Esophagus mucosa (tissue), 1 donor: ENCODE data around the gene GPSM1. TPM values are rescaled to one million over a fixed set of nuclear protein-coding genes. Genes with fewer than 3 reads are reported as not detected.
A peak's percentile ranks its signal among the peaks of the same experiment; 100 is the strongest.

ENCODE experiments used
- ATAC-seq: fragments of 200-7000 bp; cut with Tn5 transposase; one replicate; pipeline ENCODE4 v1.9.1; 2020
- total RNA-seq: library from RNA; stranded (reverse); gene quantifications from one replicate; pipeline ENCODE4 v1.2.4, GENCODE V29; 2023
- donor health status: DM: yes; HTN: yes; CAD: no.

The GPSM1 gene, protein sequence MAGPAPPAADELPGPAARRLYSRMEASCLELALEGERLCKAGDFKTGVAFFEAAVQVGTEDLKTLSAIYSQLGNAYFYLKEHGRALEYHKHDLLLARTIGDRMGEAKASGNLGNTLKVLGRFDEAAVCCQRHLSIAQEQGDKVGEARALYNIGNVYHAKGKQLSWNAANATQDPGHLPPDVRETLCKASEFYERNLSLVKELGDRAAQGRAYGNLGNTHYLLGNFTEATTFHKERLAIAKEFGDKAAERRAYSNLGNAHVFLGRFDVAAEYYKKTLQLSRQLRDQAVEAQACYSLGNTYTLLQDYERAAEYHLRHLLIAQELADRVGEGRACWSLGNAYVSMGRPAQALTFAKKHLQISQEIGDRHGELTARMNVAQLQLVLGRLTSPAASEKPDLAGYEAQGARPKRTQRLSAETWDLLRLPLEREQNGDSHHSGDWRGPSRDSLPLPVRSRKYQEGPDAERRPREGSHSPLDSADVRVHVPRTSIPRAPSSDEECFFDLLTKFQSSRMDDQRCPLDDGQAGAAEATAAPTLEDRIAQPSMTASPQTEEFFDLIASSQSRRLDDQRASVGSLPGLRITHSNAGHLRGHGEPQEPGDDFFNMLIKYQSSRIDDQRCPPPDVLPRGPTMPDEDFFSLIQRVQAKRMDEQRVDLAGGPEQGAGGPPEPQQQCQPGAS
- 1.2 TPM for total RNA-seq

DNA sequence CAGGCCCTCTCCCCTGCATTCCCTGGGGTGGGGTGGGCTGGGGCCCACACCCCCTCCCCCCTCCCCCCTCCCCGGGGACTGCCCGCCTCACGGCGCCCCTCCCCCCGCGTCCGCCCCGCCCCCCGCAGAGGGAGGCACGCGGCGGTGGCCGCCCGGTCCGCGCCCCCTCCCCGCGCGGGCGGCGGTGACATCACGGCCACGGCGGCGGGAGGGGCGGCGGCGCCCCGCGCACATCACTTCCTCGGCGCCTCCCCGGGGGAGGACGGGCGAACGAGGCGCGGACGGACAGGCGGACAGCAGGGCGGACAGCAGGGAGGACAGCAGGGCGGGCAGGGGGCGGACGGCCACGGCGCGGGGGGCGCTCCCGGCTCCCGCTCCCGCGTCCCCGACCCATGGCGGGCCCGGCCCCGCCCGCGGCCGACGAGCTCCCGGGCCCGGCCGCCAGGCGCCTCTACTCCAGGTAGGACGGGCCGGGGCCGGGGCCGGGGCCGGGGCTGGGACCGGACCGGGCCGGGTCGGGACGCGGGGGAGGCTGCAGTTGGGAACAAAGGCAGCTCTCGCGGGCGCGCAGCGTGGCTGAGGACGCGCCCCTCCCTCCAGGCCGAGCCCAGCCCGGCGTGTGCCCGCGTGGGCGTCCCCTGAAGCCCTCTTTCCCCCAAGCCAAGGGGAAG, at the start of gene GPSM1:
TSS of gene GPSM1 (plus strand) at position 236 of the 671 bp plus-strand sequence. CDS start at position 393, 157 bp downstream.
- peak; percentile 9 for ATAC-seq

DNA sequence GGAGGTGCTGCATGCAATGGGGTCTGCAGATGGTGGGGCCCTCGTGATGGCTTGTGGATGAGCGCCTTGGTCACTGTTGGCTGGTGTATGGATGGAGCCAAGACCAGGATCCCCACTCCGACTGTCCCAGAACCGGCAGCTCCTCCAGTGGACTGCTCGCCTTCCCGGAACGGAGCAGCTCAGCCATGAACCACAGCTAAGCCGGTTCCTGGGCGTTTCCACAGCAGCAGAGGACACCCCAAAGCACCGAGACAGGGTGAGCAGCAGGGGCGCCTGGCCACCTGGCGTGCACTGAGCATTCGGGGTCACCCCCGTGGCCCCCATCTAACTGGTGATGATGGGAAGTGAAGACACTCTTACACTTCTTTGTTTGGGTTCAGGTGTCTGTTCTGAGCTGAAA, 49.6 kb upstream of the GPSM1 start:
- no peak for ATAC-seq

DNA sequence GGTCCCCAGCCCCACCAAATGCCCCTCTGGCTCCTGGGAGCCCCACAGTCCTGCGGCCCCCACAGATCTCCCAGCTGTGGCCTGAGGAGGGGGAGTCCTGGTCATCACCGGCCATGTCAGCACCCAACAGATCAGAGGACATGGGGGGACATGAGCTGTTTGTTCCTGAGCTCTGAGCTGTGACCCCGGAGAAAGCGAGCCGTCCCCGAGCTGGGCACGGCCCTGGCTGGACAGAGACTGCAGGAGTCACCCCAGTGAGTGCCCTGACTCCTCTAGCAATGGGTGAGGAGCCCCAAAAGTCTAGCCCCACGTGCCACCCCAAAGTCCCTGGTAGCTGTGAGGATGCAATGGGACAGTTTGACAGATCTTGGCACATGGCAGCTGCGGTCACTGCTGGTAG, 49.1 kb upstream of the GPSM1 start:
- ATAC-seq: no peak

DNA sequence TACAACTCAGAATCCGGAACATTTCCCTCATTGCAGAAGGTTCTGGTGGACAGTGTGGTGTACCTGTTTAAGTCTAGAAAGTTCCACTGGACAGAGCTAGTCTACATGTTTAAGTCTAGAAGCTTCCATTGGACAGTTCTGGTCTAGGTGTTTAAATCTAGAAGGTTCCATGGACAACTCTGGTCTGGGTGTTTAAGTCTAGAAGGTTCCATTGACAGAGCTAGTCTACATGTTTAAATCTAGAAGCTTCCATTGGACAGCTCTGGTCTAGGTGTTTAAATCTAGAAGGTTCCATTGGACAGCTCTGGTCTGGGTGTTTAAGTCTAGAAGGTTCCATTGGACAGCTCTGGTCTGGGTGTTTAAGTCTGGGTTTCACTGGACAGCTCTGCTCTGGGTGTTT, 48.4 kb upstream of the GPSM1 start:
- ATAC-seq: no peak

DNA sequence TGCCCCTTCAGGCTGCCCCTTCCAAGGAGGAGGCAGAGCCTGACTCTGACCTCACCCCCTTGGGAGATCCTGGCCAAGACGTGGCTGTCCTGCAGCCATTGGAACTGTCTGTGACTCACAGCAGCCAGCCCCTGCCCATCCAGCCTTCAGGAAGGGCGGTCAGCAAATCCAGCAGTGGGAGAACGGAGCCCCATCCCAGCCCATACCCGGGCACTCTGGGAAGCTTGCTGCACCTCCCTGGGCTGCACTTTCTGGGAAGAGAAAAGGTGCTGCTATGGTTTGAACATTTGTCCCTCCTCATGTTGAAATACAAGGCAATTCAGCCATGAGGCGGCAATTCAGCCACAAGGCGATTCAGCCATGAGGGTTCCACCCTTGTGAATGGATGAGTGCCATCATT, 47.9 kb upstream of the GPSM1 start:
- no peak for ATAC-seq

DNA sequence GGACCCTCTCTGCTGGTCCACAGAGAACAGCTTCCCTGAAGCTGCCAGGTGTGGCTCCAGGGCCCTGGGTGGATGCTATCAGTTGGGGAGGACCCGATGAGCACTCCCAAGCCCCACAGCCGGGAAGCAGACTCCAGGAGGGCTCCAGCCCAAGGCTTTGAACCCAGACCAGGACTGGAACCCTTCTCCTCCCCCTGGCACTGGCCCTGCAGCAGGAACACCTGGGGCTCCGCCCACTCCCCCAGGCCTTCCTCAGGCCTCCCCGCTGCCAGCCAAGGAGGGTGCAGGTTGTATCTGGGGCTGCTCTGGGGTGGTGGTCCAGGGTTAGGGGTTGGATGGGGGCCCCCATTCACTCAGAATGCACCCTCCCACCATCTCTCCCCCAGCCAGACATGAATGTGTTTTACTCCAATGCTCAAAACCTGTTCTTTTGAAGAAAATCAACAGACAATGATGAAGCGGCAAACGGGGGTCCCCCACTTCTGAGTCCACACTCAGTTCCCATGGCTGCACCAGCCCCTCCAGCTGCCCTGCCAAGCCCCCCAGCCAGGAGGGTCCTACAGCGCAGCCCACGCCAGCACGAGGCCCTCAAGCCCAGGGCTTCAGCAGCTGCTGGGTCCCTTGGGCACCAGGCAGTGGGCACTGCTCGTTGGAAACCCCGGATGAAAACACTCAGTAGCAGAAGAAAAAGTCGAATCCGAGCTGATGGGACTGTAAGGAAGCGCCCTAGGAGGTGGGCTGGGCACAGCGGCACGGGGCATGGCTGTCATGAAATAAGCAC, 46.6 kb upstream of the GPSM1 start:
- no peak for ATAC-seq

DNA sequence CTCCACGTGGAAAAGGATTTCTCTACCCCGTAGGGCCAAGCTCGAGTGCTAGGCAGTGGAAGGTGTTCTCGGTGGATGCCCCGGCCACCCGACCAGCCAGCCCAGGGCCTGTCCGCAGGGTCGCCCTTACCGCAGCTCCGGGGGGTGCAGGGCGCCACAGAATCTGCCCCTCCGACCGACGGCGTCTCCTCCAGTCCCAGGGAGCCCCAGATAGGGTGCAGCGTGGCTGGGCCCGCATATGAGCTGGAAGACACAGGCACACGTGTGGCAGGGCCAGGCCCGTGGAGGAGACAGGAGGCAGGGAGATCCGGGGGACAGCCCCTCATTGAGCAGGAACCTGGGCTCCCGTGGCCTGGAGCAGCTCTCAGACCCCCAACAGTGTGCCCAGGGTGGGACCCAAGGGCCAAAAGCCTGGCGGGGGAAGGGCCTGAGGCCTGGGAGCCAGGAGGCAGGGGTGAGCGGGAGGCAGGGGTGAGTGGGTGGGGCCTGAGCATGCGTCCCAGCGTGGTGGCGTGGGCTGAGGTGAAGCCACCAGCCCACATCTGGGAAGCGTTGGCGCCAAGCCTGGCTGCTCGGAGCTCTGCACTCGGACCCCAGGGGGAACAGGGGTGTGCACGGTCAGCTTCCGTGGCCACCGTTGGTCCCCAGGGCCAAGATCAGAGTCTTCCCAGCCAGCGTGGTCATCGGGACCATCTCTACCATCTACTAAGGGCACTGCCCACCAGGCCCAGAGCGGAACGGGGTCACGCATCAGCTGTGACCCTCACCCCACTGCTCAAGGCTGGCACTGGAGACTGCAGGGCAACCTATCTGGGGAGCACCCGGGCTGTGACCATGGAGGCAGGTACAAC, 45.7 kb upstream of the GPSM1 start:
- ATAC-seq: no peak

DNA sequence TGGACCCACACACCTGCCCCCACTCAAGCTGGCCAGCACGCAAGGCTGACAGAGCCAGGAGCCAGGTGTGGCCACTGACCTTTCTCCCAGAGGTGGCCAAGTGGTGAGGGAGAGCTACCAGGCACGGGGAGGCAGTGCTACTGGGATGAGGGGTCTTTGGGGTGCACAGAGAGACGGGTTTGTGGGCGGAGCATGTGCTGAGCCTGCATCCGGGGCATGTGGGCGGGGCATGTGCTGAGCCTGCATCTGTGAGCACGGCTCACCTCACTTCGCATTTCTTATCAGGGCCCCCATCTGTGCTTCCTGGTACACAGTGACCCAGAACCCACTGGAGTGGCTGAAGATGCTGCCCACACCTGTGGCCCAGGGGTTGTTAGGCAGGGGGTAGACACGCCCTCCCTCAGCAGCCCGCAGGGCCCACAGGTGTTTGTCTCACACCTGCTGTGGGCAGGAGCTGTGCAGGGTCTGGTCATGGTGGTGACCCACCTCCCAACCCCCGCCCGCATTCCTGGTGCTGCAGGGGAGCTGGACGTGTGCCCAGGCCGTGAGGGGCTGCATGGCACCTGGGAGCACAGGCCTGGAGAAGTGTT, 45.0 kb upstream of the GPSM1 start:
- no peak for ATAC-seq

DNA sequence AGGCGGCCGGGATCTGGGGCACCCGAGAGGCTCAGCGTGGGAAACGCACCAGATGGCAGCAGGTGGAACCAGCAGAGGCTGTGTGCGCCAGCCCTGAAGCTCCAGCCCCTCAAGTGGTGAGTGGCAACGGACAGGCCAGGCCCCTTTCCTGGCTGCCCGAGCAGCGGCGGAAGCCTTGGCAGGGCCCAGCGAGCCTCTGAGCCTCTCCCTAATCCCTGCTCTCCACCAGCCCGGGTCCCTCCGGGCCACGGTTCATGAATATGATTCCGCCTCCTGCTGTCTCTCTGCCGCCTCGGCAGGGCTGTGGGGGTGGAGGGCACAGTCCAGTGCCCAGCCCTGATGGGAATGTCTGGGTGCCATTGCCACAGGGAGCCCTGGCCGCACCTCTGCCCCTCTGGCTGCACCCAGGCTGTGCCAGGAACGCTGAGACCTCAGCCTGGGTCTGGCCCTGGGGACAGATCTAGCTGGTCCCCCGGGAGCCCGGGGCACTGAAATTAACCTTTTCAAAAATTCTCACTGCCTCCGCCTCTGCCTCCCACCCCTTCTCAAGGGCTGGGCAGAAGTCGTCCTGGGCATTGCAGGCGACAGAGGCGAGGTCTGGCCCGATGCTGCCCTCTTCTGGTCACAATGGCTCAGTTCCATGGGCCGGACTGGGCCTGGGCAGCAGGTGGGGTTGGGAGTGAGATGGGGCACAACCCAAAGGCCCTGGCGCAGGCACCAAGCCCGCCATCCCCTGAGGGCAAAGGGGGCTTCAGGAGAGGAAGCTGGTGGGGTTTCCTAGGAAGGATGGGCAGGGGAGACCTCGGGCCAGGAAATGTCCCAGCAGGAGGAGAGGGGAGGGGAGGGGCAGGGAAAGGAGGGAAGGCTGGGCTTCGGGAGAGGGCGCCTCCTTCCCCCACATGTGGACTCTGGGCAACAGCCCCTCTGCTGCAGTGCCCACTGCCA, 43.8 kb upstream of the GPSM1 start:
- peak; percentile 81 for ATAC-seq

DNA sequence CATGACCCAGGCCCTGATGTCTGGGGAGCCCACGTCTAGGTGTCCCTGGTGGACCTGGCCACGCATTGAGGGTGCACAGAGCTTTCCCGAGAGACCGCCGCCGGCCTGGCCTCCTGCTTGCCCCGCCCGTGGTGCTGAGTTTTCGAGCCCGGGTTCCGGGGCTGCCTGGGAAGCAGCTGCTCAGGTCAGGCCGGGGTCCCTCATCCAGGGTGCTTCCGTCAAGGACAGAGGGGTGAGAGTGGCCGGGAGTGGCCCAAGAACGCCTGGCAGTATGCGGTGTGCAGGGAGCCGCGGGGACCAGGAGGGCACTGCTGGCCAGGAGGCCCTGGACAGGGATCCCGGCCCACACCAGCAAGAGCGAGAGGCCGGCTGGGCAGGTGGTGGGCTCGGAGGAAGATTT, 43.0 kb upstream of the GPSM1 start:
- no peak for ATAC-seq

DNA sequence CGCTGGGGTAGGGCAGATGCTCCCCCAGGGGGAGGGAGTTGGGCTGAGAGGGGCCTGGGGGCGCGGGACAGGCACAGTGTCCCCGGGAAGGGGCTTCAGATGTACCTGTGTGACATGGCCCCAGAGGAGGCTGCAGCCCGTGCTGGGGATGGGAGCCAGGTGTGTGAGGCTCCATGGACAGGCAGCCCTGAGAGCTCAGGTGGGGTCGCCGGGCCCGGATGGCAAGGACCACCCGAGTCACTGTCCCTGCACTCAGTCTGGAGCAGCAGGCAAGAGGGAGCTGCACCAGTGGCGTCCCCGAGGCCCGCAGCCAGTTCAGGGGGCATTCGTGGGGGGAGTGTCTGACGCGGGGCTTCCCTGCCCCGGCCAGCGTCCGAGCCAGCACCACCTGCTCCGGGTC, 42.4 kb upstream of the GPSM1 start:
- ATAC-seq: no peak

DNA sequence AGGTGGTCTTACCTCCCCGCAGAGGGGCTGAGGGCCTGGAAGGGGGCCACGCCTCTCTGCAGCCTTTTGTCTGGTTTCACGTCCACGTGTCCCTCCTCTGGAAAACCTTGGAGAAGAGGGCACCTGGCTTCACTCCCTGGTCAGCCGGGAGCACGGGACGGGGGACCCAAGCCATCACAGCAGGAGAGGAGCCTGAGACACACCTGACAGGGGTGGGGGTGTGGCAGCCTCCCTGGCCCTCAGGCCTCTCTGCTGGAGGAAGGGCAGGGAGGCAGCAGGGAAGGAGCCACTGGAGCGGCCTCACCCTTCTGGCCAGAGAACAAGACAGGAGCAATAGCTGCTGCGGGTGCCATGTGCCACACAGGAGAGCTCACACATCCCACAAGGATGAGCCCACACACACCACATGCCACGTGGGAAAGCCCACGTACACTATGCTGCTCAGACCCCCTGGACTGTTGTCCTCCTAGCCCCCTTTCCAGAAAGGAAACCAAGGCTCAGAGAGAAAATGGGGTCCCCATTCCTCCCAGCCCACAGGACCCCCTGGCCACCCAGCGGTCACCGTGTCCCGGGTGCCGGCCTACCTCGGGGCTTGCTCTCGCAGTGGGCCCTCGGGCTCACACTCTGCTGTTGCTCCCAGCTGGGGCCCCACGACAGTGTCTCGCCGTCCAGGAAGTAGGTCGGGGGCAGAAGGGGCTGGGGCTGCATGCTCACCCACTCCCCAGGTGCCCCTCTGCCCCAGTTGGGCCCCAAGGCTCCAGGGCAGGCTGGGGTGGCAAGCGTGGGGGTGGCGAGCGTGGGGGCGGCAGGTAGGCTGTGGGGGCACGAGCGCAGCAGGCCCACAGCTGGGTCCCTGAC, 41.6 kb upstream of the GPSM1 start:
- ATAC-seq: no peak

DNA sequence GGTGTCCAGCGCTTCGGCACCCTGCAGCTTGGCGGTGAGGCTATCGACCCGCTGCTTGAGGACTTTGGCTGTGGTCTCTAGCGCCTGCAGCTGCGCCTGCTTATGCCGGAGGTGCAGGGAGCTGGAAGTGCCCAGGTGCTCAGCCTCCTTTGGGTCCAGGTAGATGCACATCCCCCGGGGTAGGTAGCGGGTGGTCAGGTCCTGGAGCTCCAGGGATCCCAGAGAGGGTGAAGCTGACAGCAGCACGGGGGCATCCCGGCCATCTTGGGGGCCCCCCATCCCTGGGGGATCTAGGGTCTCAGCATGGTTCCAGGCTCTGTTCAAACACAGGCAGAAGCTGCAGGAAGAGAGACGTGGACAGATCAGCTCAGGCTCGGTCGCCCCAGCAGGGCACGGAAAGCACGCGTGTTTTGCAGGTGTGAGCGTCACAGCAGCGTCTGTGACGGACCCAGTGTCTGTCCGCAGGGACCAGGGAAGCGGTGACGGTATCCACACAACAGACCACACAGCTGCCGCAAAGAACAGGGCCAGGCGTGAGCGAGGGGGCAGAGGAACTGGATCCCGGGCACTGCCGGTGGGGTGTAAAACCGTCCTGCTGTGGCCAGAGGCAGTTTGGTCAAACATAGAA, 40.9 kb upstream of the GPSM1 start:
- ATAC-seq: no peak

DNA sequence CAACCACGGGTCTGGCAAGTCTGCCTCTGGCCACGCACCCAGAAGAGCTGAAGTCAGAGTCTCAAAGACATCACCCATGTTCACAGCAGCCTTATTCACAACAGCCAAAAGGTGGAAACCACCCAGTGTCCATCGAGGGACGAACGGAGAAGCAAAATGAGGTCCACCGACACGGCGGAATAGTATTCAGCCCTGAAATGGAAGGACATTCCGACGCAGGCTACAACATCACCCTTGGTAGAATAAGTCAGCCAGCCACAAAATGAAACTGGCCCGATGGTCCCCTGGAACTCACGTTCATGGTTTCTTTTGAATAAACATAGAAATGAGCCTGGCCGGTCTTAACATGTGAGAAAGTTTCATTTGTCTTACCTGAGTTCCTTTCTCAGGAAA, 40.4 kb upstream of the GPSM1 start:
- ATAC-seq: no peak

DNA sequence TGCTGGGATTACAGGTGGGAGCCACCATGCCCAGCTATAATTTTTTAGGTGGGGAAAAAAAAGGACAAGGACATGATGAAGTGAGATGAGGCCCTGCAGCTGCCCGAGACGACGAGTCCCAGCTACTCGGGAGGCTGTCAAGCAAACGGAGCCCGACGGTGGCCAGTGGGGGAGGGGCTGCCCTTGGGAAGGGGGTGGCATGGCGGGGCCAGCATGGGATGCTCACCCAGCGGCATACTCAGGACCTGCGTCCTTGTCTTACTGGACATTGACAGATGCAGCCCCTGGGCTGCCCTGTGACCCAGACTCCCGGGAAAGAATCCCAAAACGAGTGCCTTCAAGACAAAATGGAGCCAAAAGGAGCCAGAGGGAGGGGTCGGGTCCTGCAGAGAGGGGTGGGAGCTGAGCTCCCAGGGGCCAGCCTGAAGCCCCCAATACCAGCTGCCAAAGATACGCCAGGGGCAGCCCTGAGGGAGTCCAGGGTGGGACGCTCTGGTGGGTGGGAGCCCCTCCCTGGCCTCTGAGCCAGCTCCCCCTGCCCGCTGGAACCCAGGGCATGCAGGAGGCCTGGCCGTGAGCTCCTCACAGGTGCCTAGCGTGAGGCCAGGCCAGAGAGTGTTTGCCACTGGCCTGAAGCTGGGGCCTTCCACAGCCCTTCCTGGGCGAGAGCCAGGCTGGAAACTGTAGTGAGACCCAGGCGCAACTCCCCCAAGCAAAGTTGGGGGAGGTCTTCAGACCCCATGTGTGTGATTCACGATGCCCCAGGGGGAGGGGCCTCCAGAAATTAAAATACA, 39.2 kb upstream of the GPSM1 start:
- ATAC-seq: no peak

DNA sequence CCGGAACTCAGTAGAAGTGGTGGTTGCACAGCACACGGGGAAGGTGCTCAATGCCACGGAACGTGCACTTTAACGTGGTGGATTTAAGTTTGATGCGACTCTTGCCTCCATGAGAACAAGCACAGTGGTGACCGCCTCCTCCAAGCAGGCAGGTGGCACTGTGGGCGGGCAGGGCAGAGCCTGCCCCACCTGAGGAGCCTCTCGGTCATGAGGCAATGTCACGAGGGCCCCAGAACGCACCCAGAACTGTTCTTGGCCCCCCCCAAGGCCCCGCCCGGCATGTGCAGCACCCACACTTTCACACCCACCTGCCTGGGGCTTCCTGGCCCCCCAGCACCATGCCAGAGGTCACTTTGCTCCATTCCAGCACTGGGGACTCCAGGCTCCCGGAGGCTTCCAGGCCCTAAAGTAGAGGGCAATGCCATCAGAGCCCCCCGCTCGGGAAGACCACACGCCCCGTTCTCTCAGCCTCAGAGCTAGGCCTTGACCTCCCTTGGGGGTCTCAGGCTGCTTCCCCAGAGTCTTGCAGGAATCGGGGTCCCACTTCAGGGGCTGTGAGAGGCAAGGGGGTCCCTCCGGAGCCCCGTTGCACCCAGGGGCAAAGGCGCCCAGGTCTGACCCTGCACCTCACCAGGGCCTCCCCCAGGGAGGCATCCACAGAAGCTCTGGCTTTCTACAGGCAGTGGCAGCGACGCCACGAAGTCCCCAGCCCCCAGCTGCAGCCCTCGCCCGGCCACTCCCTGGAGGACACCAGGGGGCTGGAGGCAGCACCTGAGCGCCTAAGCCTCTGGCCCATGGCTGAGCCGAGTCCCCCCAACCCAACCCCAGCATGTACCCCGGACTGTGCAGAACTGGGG, 37.5 kb upstream of the GPSM1 start:
- no peak for ATAC-seq

DNA sequence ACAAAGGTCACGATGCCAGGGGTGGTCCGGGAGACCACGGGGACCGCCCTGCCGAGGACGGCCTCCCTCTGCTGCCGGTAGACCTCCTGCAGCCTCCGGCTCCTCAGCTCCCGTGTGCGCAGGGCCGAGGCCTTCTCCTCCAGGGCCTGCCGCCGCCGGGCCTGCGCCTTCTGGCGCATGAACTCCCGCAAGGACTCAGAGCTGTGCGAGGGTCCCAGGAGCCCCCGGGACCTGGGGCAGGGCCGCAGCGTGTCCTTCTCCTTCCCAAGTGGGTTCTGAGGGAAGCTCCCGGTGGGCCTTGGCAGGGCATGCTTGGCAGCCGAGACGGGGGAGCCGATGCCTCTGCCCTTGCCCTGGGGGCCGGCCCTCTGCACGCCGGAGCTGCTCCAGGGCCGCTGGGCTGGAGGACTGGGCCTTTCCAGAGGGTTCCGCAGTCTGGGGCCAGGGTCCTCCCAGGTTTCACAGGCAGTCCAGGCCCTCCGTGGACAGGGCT, 36.8 kb upstream of the GPSM1 start:
- ATAC-seq: no peak
